GM19468 (cell line): ENCODE results near the gene MAST4.
"Not testable (repeated sequence)": the region's sequence is repeated elsewhere in the genome, so short reads cannot be mapped to it uniquely, and the experiment has no call there.

Source experiments
- ATAC-seq: cut with Tn5 transposase; IDR thresholded peaks from one replicate; pipeline ENCODE4 v1.9.1; 2021; ENCODE audit warnings: mild to moderate bottlenecking, moderate library complexity, moderate number of reproducible peaks; ENCODE audit not compliant: unreplicated experiment; ENCODE audit errors: extremely low read depth

The MAST4 gene

DNA sequence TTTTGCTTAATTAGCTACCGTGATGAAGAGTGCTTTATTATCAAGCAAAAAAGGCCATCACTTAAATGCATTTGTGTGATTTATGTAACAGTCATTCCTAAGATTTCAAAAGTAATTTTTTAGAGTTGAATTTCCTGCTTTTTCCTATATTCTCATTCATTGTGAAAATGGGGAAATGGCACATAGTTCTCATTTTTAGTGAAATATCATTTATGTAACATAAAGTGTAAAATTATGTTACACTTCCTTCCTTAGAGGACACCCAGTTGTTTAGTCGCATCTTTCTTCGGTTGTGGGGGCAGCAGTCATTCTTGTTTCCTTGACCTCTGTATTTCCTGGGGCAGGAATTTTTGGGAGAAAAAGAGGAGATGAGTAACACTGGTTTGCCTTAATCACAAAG is 142.8 kb downstream of the MAST4 start:
- ATAC-seq = no peak

GRCh38 chr5:66739951-66740350 is 143.8 kb downstream of the MAST4 start:
- ATAC-seq = no peak

DNA sequence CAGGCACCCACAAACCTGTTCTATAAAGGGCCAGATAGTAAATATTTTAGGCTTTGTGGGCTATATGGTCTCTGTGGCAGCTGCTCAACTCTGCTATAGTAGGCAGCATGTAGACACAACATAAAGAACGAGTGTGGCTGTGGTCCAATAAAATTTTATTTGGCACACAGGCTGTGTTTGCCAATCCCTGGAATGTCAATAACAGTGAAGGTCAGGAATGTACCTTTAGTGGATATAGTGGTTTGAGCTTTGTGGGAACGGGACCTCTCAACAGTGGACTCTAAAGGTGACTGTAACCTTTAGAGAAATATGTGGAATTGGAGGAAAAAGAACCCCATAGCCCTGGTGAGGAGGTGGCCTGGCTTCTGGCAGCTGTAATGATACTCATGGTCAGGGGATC is 145.2 kb downstream of the MAST4 start:
- ATAC-seq = no peak

DNA sequence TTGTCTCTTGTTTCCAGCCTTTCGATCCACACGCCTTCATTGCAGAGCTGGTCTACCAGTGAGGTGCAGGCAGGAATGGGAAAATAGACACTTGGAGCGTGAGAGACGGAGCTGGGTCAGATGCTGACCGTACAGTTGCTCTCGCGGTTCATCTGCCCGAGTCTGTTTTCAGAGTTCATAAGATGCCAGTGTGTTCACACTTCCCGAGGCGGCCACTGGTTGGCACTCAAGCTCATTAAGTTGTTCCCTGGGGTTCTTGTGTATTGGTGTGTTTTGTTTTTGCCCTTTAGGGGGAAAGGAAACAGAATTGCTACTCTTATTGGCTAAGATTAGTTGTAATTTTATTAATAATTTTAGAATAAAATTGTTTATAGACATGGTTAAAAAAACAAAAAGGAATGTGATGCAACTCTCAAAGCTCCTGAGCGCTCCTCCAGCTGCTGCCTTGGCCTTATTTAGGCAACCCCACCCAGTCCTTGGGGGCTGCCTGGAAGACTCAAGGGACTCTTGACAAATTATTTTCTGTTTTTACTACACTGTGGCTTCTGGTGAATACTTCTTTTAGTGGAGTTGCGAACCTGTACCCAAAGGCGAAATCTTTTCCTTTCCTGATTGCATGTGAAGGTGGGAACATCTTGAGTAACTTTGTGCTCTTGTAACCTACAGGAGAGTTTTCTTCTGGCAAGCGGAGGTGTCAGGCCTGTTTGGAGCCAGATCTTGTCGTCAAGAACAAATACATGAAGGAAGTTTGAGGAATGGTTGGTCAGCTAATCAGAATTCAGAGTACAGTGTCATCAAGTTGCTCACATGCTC is 146.1 kb downstream of the MAST4 start:
- ATAC-seq = no peak

DNA sequence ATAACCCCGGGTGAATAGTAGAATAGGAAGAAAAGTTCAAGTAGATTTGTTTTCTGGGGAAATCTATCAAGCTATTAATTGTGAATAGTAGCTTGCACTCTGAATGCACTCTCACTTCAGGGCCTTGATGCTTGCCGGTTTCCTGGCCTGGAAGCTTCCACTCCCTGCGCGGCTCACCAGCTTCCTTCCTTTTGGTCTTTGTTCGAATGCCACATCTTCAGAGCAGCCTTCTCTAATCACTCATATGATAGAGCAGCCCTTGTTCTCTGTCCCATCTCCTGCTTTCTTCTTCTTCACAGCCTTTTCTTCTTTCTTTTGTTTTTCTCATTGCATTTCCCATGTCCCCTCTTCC is 146.7 kb downstream of the MAST4 start:
- no peak for ATAC-seq

- no peak for ATAC-seq
These were observed 147.2 kb downstream of the MAST4 start for GRCh38 chr5:66743344-66743743.

DNA sequence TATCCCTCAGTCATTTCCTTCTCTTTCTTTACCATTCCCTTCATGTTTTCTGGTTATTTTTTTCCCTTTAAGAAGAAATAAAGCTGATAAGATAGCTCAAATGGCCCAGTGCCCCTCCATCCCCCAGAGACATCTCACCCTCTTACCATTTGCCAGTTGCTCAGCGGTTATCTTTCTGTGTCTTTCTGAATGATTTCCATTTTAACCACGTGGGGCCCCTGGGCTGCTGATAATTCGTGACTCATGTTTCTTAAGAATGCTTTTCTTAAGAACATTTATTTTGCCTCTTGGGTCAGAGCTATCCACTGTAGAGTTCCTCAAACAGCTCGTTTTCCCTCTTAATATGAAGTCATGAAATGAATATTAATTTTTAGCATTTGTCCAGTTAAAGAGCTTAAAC is 147.8 kb downstream of the MAST4 start:
- no peak for ATAC-seq

DNA sequence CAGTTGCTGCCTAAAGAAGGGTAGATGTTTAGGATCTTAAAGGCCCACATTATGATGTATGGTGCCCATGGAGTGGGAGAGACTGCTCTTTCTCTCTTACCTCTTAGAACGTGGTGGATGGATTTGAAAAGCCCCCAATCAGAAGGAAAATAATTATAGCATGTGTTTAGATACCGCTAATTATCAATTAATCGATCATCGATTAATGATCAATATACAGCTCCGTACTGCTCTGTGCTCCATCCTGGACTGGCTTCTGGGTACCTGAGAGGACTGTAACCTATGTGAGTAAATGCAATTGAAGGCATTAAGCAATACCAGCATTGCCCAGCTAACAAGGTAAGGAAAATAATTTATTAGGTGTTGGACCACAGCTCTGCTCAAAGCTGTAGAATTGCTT is 149.1 kb downstream of the MAST4 start:
- ATAC-seq = no peak

- no peak for ATAC-seq
These were observed 151.4 kb downstream of the MAST4 start for GRCh38 chr5:66747607-66748006.

- ATAC-seq = not testable (repeated sequence)
These were observed 156.5 kb downstream of the MAST4 start for GRCh38 chr5:66752668-66753067.

DNA sequence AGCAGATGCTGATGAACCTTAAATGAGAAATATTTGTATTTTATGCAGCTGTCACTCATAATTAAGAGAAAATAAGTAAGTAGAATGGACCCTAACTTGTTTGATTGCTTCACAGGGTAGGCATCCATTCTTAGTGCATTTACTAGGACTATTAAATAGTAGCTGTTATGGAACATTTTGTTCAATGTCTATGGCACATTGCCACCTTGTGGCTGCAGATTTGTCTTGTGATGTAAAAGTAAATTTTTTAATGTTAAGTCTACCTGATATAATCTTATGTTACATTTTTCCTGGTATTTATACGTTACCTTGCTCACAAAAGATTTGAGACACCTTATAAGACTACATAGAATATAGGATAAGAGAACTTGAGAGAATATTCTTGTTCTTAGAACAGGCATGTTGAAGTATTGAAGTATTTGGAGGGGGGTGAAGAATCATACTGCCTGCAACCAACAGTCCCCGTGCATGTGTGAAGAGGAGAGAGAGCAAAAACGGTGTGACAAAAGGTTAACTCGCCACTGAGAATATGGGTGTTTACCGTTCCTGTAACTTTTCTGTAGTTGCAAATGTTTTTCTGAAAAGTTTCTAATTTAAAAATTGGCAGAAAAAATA is 161.1 kb downstream of the MAST4 start:
- no peak for ATAC-seq

DNA sequence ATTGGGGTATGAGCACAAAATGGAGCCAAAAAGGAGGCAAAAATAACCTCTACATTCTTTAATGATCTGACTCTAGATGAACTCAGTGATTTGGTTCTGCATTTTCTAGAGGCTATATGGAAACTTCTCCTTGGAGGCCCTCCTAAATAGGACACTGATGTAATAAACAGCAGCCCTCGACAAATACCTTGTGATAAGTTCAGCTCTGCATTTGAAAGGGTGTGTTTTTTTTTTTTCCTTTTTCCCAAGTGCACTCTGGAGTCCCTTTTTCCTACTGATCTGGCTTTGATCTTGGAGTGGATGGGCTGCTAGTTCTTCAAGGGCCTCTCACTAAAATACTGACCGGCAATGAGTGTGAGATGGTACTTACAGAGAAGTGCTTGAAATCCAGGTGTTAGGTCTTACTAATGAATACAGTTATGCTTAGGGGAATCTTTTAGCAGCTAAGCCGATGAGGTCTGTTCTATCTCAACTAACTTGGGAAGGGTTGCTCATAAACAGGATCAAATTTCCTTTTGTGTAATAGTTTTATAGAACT is 161.7 kb downstream of the MAST4 start:
- ATAC-seq = no peak

DNA sequence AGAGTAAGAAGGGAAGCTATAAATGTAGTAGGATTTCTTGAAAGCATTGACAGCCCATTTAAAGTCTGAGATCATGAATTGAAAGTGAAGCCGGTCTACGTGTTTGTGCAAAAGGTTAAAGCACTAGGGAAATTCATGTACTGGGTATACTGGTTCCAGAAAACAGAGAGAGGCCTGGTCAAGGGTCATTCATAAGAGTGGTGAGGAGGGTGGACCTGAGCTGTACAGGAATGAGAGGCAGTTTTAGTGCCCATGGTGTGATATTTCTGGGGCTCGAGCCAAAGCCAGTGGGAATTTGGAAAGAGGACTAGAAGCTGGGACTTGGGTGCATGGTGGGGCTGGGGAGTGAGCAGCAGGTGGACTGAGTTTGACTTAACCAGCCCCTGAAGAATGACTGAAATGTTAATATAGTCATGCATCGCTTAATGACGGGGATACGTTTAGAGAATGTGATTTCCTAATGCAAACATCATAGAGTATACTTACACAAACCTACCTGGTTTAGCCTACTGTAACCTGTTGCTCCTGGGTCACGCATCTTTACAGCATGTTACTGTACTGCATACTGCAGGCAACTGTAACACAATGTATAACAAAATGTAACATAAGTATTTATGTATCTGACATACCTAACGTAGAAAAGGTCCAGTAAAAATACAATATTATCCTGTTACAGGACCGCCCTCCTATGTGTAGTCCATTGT is 173.0 kb downstream of the MAST4 start:
- no peak for ATAC-seq

- ATAC-seq = no peak
These were observed 173.8 kb downstream of the MAST4 start for GRCh38 chr5:66769839-66770617.

DNA sequence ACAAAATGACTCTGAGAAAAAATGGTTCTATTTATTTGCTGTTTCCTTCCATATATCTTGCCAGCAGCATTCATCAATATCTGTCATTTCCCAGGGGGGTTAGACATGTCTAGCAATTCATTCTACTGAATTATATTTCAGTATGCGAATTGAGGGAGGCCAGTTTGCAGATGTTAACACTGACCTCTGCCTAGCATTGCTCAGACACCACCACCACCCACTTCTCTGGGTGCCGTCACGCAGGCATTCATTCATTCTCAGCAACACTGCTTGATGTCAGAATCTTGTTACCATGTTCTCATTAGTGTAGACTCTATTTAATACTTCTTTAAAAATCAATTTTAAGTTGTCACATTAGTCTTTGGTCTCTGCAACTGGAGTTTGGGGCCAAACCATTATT is 181.7 kb downstream of the MAST4 start:
- no peak for ATAC-seq

DNA sequence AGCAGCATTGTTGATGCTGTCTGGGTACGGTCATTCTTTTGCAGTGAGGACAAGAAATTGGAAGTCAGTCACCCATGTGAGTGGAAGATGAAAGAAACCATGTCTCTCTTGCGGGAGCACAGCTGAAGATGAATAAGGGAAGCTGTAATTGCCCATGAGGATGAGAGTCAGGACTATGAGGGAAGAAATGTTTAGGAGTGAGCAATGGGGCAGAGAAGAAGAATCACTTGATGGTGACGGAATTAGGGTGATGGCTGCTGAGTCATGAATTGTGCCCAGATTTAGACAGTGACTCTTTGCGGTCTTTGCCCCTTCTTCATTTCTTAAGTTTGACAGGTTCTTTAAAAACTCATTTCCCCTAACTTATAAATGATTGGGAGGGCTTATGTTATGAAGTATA is 183.3 kb downstream of the MAST4 start:
- no peak for ATAC-seq

DNA sequence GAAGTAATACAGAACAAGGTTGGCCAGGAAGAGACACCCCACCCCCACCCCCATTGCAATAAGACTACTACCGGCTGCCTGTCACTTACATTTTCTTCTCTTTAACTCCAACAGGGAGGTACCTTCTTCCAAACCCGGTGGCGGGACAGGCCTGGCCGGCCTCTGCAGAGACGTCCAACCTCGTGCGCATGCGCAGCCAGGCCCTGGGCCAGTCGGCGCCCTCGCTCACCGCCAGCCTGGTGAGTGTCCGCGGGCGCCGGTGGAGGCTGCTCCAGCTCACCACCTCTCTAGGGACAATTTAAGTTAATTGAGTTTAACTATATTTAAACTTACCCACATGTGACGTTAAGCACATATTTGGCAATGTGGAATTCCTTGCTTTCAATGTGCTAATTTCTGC is 192.4 kb downstream of the MAST4 start:
- ATAC-seq = no peak

GRCh38 chr5:66789434-66789833 is 193.2 kb downstream of the MAST4 start:
- ATAC-seq = no peak

DNA sequence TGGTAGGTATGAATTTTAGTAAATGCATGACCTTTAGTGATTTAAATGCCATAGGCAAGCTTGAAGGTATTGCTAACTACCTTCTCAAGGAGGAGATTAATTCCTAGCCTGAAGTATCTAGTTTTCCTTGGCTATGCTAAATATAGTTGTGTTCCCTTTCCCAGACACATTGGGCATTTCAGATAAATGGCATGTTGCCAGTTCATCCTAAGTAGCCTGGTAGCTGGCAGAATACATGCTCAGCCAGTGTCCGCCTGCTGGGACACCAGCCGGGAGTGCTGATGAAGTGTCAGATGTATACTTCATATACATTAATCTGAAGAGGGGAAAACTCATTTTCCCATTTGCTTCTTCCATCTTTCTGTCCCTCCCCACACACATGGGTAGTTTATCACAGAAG is 196.9 kb downstream of the MAST4 start:
- no peak for ATAC-seq

DNA sequence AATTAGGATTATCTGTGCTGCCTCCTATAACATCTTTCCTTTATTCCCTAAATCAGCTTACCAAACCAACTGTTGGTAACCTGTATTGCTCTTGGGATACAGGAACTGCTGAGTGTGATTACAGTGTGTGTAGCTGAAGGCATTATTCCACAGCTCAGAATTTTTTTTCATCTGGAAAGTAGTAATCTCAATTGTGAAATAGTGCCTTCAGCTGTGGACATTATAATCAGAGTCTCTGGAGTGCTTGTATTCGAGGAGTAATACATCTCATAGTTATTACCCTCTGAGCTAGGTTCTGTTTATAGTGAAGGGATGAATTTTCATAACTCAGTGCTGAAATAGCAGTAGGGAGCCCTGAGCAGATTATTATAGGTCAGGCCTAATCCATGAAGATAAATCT is 199.5 kb downstream of the MAST4 start:
- ATAC-seq = no peak
